22Rv1 (cell line): ENCODE measurements around the gene KISS1R.

Source experiments
- H3K27ac ChIP-seq: fragments of 450-650 bp; 2 replicates; pipeline ENCODE4 v1.5.1; 2017
- CTCF ChIP-seq: fragments of 450-650 bp; IDR thresholded peaks from 2 replicates; pipeline ENCODE4 v1.5.1; 2017; ENCODE audit warnings: mild to moderate bottlenecking
- ZFX ChIP-seq: fragments of 450-650 bp; IDR thresholded peaks from 2 replicates; pipeline ENCODE4 v1.6.1; 2017; ENCODE audit warnings: antibody characterized with exemption, borderline replicate concordance

Gene KISS1R

GRCh38 chr19:912181-913079, 4.7 kb upstream of the KISS1R start:
- TF ChIP-seq ZFX (no peak), CTCF (no peak)
- peak overlapping the region; percentile 77 for H3K27ac ChIP-seq

GRCh38 chr19:913080-913748, 3.9 kb upstream of the KISS1R start, which contains the start of gene R3HDM4:
R3HDM4 (minus strand) TSS chr19:913219; CDS start chr19:913157, 62 bp downstream.
- TF ChIP-seq ZFX (no peak), CTCF (no peak)
- H3K27ac ChIP-seq, result peak within 1 kb of the TSS; percentile 77

- H3K27ac ChIP-seq, result no peak overlapping the region
These were observed 349 bp upstream of the KISS1R start for GRCh38 chr19:916645-917322.

GRCh38 chr19:918152-918437, 962 bp downstream of the KISS1R start:
- no peak for TF ChIP-seq CTCF
- TF ChIP-seq ZFX, result no peak
- H3K27ac ChIP-seq, result 0 out of 2 replicates have a peak overlapping the region, but pooled peaks have one; percentile 29

More at GRCh38 chr19:916645-917322, 349 bp upstream of the KISS1R start:
- TF ChIP-seq CTCF (no peak), ZFX (no peak)

GRCh38 chr19:918481-919198, 1.5 kb downstream of the KISS1R start:
- peak overlapping the region; percentile 84 for H3K27ac ChIP-seq

More at GRCh38 chr19:918481-919198, 1.5 kb downstream of the KISS1R start:
- TF ChIP-seq CTCF (no peak), ZFX (no peak)
